GM19238 (cell line): Measurements from ENCODE around the gene UHMK1.
"Not testable (repeated sequence)": the region's sequence is repeated elsewhere in the genome, so short reads cannot be mapped to it uniquely, and the experiment has no call there.

Source experiments
- DNase-seq: peaks from one replicate; pipeline ENCODE4 v3.0.0; 2011; ENCODE audit warnings: low spot score; ENCODE audit not compliant: insufficient read length

Gene UHMK1

DNA sequence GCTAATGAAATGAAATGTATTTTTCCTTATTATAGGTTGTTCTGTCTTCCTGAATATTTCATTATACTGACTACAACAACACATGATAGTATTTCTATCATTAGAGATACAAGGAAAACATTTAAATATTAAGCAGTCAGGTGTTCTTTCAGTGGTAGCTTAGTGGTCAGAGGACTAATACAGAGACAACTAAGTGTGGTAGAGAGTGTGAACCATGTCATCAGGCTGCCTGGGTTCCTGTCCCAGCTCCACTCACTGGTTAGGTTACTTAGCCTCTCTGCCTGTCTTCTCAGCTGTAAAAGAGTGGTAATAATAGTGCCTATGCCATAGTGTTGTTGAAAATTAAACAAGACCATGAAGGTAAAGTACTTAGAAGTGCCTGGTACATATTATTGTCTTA, 67.8 kb downstream of the UHMK1 start:
- no peak for DNase-seq

DNA sequence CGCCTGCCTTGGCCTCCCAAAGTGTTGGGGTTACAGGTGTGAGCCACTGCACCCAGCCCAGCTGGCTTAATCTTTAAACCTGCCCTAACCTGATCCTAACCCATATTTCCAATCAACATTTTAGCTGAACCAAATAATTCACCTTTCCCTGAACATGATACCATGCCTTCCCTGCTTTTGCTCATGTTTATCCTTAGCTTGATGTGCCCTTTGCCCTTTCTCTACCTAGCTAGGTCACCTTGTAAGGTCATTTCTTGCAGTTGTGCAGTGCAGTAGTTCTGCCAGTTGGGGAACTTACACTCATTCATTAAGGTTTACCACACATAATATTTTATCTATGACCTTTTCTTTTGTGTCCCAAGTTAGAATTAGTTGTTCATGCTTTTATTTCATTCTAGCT, 69.3 kb downstream of the UHMK1 start:
- DNase-seq = no peak

DNA sequence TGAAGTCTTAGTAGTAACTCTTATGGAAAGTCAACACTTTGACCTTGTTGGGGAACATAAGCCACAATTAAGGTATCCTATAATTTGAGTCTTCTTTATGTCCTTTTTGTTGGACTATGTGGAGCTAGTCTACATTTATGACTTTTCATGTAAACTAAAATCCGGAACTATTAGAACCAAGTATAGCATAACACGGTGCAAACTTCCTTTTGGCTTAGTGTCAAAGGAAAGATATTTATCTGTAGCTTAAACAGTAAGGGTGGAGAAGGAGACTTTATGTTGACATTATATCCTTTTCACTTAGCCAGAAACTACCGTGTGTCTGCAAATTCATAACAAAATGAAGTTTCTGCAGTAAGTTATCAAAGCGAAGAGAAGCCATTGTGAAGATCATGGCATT, 71.2 kb downstream of the UHMK1 start:
- no peak for DNase-seq

DNA sequence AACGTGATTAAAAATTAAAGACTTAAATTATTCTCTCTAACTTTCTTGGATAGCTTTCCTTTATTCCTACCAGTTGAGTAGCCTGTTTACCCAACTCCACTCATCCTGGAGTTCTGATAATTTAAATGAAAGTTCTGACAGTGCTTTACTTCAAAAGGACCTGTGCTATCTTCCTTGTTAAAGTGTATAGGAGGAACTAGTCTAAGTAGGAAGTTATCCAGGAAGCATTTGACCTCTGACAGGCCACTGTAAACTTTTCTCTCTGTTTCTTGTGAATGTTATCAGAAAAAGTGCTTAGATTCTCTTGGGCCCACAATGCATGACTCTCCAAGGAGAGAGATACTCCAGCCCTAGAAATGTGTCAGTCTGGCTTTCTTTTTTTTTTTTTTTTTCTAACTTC, 73.1 kb downstream of the UHMK1 start:
- DNase-seq = no peak

DNA sequence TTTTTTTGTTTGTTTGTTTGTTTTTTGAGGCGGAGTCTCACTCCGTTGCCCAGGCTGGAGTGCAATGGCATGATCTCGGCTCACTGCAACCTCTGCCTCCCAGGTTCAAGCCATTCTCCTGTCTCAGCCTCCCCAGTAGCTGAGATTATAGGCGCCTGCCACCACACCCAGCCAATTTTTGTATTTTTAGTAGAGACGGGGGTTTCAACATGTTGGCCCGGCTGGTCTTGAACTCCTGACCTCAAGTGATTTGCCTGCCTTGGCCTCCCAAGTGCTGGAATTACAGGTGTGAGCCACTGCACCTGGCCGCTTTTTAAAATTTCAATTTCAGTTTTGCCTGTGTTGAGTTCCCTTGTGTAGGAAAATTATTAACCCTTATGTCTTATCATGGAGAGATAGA, 73.5 kb downstream of the UHMK1 start:
- DNase-seq = not testable (repeated sequence)

DNA sequence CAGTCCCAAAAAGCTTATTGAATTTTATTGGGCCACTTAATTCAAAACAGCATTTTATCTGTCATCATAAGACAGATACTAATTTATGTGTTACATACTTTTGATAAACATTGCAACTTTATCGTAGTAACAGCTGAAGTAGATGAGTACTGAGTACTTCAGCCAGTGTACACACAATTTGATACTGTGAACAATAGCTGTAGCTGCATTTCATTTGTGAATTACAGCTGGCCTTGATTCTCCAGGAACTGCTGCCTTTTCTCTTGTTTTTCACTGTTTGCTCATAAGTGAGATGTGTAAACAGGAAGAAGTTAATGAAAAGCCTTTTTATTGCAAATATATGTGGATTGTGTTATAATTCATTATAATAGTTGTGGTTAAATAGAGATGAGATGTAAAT, 74.1 kb downstream of the UHMK1 start:
- DNase-seq = no peak

DNA sequence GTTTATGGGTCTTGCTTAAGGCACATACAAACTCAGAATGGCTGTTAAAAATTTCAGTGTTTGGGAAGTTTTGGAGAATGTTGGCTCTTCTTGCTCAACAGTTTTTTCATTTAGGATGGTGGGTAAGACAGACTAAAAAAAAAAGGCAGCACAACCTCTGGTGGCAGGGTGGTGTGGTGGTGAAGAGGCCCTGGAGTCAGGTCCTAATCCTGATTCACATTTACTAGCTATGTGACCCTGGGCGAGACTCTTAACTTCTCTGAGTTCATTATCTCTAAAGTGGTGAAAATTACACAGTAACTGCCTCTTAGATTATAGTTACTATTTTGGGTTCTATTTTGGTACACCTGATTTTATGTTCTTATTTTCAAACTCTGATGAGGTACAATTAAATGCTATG, 75.5 kb downstream of the UHMK1 start:
- DNase-seq = no peak

DNA sequence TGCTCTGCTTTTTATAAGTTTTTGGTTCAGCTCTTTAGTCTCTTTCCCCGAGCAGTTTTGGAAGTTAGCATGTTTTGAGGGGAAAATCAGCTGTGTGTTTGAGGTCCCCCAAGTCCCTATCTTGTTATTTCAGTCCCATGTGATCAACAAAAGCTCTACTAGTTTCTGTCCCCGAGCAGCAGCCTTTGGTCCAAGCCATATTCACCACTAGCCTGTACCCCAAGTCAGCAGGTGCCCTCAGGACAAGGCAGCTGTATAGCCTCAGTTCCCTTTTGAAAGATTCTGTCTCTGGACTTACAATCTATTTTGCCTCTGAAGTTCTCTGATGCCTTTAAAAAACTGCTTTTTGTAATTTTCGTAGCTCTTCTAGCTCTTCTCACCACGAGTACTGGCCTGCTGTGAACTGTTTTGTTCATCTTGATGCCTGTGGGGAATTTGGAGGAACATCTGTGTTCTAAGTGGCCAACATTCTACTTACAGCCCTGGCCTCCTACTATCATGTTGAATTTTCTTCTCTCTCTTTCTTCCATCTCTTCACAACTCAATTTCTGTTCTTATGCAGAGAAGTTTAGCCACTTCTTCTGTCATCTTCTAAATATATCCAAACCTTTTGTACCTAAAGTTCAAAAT, 80.6 kb downstream of the UHMK1 start:
- DNase-seq = no peak

DNA sequence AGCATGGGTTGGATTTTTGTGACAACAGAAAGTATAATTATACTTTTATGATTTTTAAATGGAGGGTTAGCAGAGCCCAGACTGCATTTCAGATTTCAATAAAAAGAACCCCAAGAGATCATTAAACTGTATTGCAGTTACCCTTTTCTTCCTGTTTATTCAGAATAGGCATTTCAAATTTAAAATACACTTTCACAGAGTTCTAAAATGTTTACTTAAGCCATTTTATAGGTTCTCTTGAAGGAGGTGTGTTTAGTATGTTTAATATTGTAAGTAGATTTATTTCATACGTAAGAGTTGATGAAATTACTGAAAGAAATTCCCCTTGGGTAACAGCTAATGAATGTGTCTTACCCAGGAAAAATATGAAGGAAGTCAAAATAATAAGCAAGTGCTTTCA, 81.3 kb downstream of the UHMK1 start:
- no peak for DNase-seq
